MCF 10A (cell line): Measurements from ENCODE around the gene MCOLN2. TPM values are rescaled to one million over a fixed set of nuclear protein-coding genes. Genes with fewer than 3 reads are reported as not detected.

Experiments
- BruUV-seq: library from RNA; stranded (reverse); fragments of 400-500 nt; replicated peaks from 2 replicates; lab custom pipeline; 2021; lab: Mats Ljungman, UMichigan
- CTCF ChIA-PET: fragments of 300-600 bp; sonication (Branson Sonifier 250); formaldehyde crosslinking; extraction: SDS; loops from one replicate; lab custom pipeline; 2021; ENCODE audit warnings: antibody characterized with exemption, inconsistent platforms; lab: Yijun Ruan, JAX
- POLR2A ChIA-PET: fragments of 300-600, 350-650 bp; sonication (Branson Sonifier 250); formaldehyde crosslinking; extraction: SDS; loops from one replicate; lab custom pipeline; 2020; ENCODE audit warnings: antibody characterized with exemption, inconsistent platforms; lab: Yijun Ruan, JAX
- DNase-seq: peaks from one replicate; pipeline ENCODE4 v3.0.0-alpha.2; 2018; ENCODE audit not compliant: unreplicated experiment
- H3K27ac Mint-ChIP-seq: one replicate; pipeline ENCODE4 v1.8.0; 2022; ENCODE audit warnings: mild to moderate bottlenecking, low read depth, mixed read lengths; ENCODE audit not compliant: unreplicated experiment
- H3K27me3 Mint-ChIP-seq: one replicate; pipeline ENCODE4 v1.8.0; 2022; ENCODE audit warnings: mixed read lengths; ENCODE audit not compliant: insufficient read depth, unreplicated experiment
- H3K36me3 Mint-ChIP-seq: one replicate; pipeline ENCODE4 v1.8.0; 2022; ENCODE audit warnings: mild to moderate bottlenecking, moderate library complexity, mixed read lengths; ENCODE audit not compliant: insufficient read depth, unreplicated experiment
- H3K4me1 Mint-ChIP-seq: one replicate; pipeline ENCODE4 v1.8.0; 2022; ENCODE audit warnings: mixed read lengths; ENCODE audit not compliant: insufficient read depth, unreplicated experiment
- H3K4me3 Mint-ChIP-seq: one replicate; pipeline ENCODE4 v1.8.0; 2022; ENCODE audit warnings: mild to moderate bottlenecking, moderate library complexity, mixed read lengths; ENCODE audit not compliant: unreplicated experiment
- H3K9me3 Mint-ChIP-seq: one replicate; pipeline ENCODE4 v1.8.0; 2022; ENCODE audit warnings: mixed read lengths; ENCODE audit not compliant: unreplicated experiment
- intact Hi-C: fragments of 100-400 bp; cut with micrococcal nuclease; formaldehyde crosslinking; loops from 2 replicates; pipeline ENCODE4 v1.14.1; 2022
- total RNA-seq: library from RNA; stranded (reverse); gene quantifications from 2 replicates; pipeline ENCODE4 v1.2.3, GENCODE V29; 2022
- TF ChIP-seq, protein P1 (sequence below): fragments of 200-600 bp; IDR thresholded peaks from one replicate; pipeline ENCODE4 v1.8.0; 2022; ENCODE audit warnings: antibody characterized with exemption, mild to moderate bottlenecking; ENCODE audit not compliant: unreplicated experiment

Gene MCOLN2
- total RNA-seq, 1 experiment from 2014 or later = 3.0 TPM

DNA sequence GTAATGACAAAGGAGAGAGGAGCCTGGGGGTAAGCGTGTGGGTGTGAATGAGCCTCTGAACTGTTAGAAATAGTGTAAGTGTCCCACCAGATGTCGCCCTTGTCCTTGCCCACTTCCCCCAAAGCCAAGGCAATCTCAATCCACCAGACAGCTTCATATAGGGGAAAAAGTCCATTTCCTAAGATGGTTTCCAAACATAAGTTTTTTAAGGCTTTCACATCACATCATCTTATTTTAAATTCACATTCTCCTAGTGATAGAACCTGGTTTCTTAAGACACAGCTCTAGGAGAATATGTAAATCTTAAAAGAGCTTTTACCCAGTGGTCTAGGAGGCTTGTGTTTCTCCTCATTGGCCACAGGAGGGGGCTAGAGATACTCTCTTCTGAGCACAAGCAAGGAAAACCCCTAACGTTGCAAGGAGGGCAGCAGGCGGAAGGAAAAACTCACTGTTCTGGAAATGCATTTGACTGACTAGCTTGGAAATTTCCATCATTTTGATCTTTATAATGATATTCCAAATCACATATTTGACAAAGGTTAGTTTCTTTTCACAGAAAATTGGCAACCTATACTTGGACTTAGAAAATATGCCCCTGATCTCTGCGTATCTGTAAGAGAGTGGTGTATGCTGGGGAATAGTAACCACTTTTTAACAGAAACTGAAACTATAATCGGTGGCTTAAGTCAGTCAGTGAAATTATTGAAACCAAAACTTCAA lies 52.0 kb downstream of the MCOLN2 start:
- peak overlapping the region; percentile 67 for H3K4me3 Mint-ChIP-seq
- TF ChIP-seq, protein P1, sequence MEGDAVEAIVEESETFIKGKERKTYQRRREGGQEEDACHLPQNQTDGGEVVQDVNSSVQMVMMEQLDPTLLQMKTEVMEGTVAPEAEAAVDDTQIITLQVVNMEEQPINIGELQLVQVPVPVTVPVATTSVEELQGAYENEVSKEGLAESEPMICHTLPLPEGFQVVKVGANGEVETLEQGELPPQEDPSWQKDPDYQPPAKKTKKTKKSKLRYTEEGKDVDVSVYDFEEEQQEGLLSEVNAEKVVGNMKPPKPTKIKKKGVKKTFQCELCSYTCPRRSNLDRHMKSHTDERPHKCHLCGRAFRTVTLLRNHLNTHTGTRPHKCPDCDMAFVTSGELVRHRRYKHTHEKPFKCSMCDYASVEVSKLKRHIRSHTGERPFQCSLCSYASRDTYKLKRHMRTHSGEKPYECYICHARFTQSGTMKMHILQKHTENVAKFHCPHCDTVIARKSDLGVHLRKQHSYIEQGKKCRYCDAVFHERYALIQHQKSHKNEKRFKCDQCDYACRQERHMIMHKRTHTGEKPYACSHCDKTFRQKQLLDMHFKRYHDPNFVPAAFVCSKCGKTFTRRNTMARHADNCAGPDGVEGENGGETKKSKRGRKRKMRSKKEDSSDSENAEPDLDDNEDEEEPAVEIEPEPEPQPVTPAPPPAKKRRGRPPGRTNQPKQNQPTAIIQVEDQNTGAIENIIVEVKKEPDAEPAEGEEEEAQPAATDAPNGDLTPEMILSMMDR = peak; percentile 74
- H3K36me3 Mint-ChIP-seq = no peaks in the 10 kb centered on the region
- peaks cover 14% of the 10 kb centered on the region for H3K27me3 Mint-ChIP-seq
- intact Hi-C loops = loop anchor here (1.0 to 10.0 kb wide), 7 partner anchors 52 to 1070 kb away; partner anchors contain the start of genes C1orf52 and MCOLN2
- H3K27ac Mint-ChIP-seq = peak overlapping the region; percentile 69
- DNase-seq = peak; percentile 95
- BruUV-seq = no TSS peak
- H3K4me1 Mint-ChIP-seq = peaks cover 7% of the 10 kb centered on the region
- ChIA-PET CTCF (interaction anchor here (0.6 to 9.9 kb wide), 69 partner anchors 9 to 734 kb away, joined by 3 to 111 read pairs (median 4); partner anchors contain the start of gene C1orf52), POLR2A (interaction anchor here (0.6 to 3.1 kb wide), 12 partner anchors 16 to 631 kb away, joined by 3 to 20 read pairs (median 4); partner anchors contain the start of genes BCL10 and C1orf52)
- H3K9me3 Mint-ChIP-seq = no peaks in the 10 kb centered on the region

- Mint-ChIP-seq H3K36me3 (no peaks in the 10 kb centered on the region), H3K9me3 (no peaks in the 10 kb centered on the region), H3K4me3 (no peak overlapping the region), H3K27ac (no peak overlapping the region), H3K4me1 (peaks cover 7% of the 10 kb centered on the region), H3K27me3 (peaks cover 14% of the 10 kb centered on the region)
- DNase-seq = no peak
- ChIA-PET POLR2A (interaction anchor here (0.6 kb wide), 1 partner anchor 313 kb away, joined by 3 read pairs; no protein-coding TSS in a partner anchor), CTCF (interaction anchor here (1.2 to 9.9 kb wide), 3 partner anchors 303 to 318 kb away, joined by 5 to 111 read pairs (median 12); partner anchors contain the start of gene C1orf52)
- TF ChIP-seq, protein P1 = no peak
- intact Hi-C loops = loop anchor here (10.0 kb wide), 1 partner anchor 1073 kb away; no protein-coding TSS in a partner anchor
- BruUV-seq = no TSS peak
These were observed 55.1 kb downstream of the MCOLN2 start for GRCh38 chr1:84941843-84942242.

DNA sequence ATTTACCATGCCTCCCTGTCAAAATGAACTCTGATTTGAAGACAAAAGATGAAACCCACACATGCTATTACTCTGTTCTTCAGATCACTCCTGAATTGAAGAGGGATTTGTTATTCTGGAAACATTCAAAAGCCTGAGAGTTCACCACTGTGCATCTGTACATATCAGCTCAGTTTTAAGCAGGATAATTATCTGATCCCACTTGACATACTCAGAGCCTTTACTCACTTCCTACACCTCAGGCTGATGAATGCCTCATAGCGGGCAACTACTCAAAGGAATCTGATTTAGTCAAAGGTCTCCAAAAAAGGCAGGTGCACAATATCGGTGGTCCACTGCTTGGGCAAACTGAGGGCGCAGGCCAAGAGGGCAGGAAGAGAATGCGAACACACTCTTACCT lies 56.4 kb downstream of the MCOLN2 start:
- intact Hi-C loops = loop anchor here (10.0 kb wide), 1 partner anchor 1074 kb away; no protein-coding TSS in a partner anchor

More for the DNA sequence above, 56.4 kb downstream of the MCOLN2 start:
- no peak for DNase-seq
- ChIA-PET POLR2A (interaction anchor here (0.9 kb wide), 1 partner anchor 14 kb away, joined by 3 read pairs; no protein-coding TSS in a partner anchor), CTCF (interaction anchor here (1.1 to 9.9 kb wide), 4 partner anchors 17 to 499 kb away, joined by 3 to 111 read pairs (median 8); partner anchors contain the start of gene C1orf52)
- no peak overlapping the region for H3K4me3 Mint-ChIP-seq
- no peak overlapping the region for H3K27ac Mint-ChIP-seq
- no peaks in the 10 kb centered on the region for H3K36me3 Mint-ChIP-seq
- BruUV-seq = no TSS peak
- H3K9me3 Mint-ChIP-seq = no peaks in the 10 kb centered on the region
- H3K27me3 Mint-ChIP-seq = peaks cover 14% of the 10 kb centered on the region
- TF ChIP-seq, protein P1 = no peak
- no peaks in the 10 kb centered on the region for H3K4me1 Mint-ChIP-seq
